GM20000 (cell line): ENCODE data around the gene ORAI2.
"Not testable (repeated sequence)": the region's sequence is repeated elsewhere in the genome, so short reads cannot be mapped to it uniquely, and the experiment has no call there.

Experiments used
- DNase-seq: peaks from one replicate; pipeline ENCODE4 v3.0.0; 2012; ENCODE audit warnings: low spot score

Gene ORAI2

DNA sequence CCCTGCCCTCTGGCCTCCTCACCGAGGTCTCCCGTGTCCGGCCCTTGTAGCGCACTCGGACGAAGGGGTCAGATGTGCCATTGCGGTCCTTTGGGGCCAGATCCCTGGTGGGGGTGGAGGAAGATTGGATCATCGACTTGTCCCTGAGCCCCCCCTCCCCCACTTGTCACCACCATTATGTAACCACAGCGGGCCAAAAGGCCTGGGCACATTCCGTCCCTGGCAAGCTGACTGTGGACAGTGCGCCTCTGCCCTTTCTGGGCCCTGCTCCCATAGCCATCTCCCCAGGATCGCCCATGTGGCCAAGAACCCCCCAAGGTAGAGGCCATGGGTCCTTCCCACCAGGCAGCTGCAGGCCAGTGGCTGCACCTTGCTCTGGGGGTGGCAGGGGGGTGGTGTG, 69.8 kb downstream of the ORAI2 start:
- not testable (repeated sequence) for DNase-seq

GRCh38 chr7:102505298-102506185, 72.2 kb downstream of the ORAI2 start:
- not testable (repeated sequence) for DNase-seq
